T-cell (primary cell): ENCODE data around the gene MTHFS. TPM values are rescaled to one million over a fixed set of nuclear protein-coding genes. Genes with fewer than 3 reads are reported as not detected.

ENCODE experiments used
- ATAC-seq, 4 experiments: fragments of 200-7000 bp in 3 of 4; fragments of 150-1000 bp in 1 of 4; cut with Tn5 transposase; replicated peaks in 1 of 4; 1 replicate in 3 of 4; 2 replicates in 1 of 4; pipeline ENCODE4 v1.10.0; 2021; ENCODE audit warnings: moderate library complexity in 3 of 4, mild to moderate bottlenecking in 2 of 4, moderate number of reproducible peaks in 1 of 4
- CTCF ChIA-PET, 2 donors: fragments of 300-600 bp; sonication (Branson Sonifier 250); formaldehyde crosslinking; loops; one replicate each; lab custom pipeline; 2022; ENCODE audit warnings: antibody characterized with exemption in 2 of 2; lab: Charles Lee
- POLR2A ChIA-PET, 2 donors: fragments of 300-600 bp; sonication (Branson Sonifier 250); formaldehyde crosslinking; loops; one replicate each; lab custom pipeline; 2022; ENCODE audit warnings: antibody characterized with exemption in 2 of 2; lab: Charles Lee
- DNase-seq, 35 experiments: peaks; one replicate each; pipeline versions ENCODE4 v3.0.0 to v3.0.0-alpha.2; 2013 to 2023
- H3K27ac ChIP-seq: one replicate; pipeline ENCODE4 v1.5.1; 2013; ENCODE audit warnings: low read length
- H3K27me3 ChIP-seq, 2 experiments: replicated peaks in 1 of 2; 1 replicate in 1 of 2; 2 replicates in 1 of 2; pipeline versions ENCODE4 v1.6.1 to v1.7.0; 2013; ENCODE audit warnings: low read length in 1 of 2, mixed read lengths in 1 of 2; ENCODE audit not compliant: control insufficient read depth in 2 of 2, insufficient read depth in 2 of 2; ENCODE audit errors: extremely low read depth in 1 of 2
- H3K36me3 ChIP-seq, 2 donors: 1 replicate in 1 of 2; 2 replicates in 1 of 2; pipeline versions ENCODE4 v1.6.1 to v1.7.0; 2013; ENCODE audit warnings: low read length in 1 of 2; ENCODE audit not compliant: control insufficient read depth in 2 of 2, insufficient read depth in 1 of 2; ENCODE audit errors: extremely low read depth in 1 of 2
- H3K4me1 ChIP-seq, 2 experiments: 1 replicate in 1 of 2; 2 replicates in 1 of 2; pipeline versions ENCODE4 v1.6.1 to v1.7.0; 2013; ENCODE audit warnings: low read length in 2 of 2, mixed read lengths in 1 of 2; ENCODE audit not compliant: insufficient read depth in 2 of 2, control insufficient read depth in 1 of 2; ENCODE audit errors: extremely low read depth in 1 of 2
- H3K4me3 ChIP-seq, 2 donors: 1 replicate in 1 of 2; 2 replicates in 1 of 2; pipeline versions ENCODE4 v1.5.1 to v1.7.0; 2013; ENCODE audit warnings: mild to moderate bottlenecking in 2 of 2, low read length in 1 of 2, moderate library complexity in 1 of 2; ENCODE audit not compliant: control insufficient read depth in 1 of 2; ENCODE audit errors: extremely low read depth in 1 of 2
- H3K9me3 ChIP-seq: 2 replicates; pipeline ENCODE4 v1.7.0; 2013
- H3K27ac Mint-ChIP-seq, 2 donors: one replicate each; pipeline ENCODE4 v1.8.0; 2020 to 2021; ENCODE audit warnings: mild to moderate bottlenecking in 2 of 2, mixed read lengths in 2 of 2
- H3K27me3 Mint-ChIP-seq, 2 donors: one replicate each; pipeline ENCODE4 v1.8.0; 2021 to 2022; ENCODE audit warnings: mixed read lengths in 2 of 2
- H3K36me3 Mint-ChIP-seq: one replicate; pipeline ENCODE4 v1.8.0; 2021; ENCODE audit warnings: mixed read lengths
- H3K4me1 Mint-ChIP-seq, 3 donors: one replicate each; pipeline ENCODE4 v1.8.0; 2020 to 2022; ENCODE audit warnings: mixed read lengths in 3 of 3, mild to moderate bottlenecking in 1 of 3
- H3K4me3 Mint-ChIP-seq, 3 donors: one replicate each; pipeline ENCODE4 v1.8.0; 2020 to 2022; ENCODE audit warnings: mild to moderate bottlenecking in 3 of 3, mixed read lengths in 3 of 3, moderate library complexity in 3 of 3
- H3K9me3 Mint-ChIP-seq, 3 donors: one replicate each; pipeline ENCODE4 v1.8.0; 2020 to 2022; ENCODE audit warnings: mixed read lengths in 3 of 3
- WGBS: methylation state at CpG from one replicate; pipeline ENCODE4 v1.1.5; 2013; ENCODE audit warnings: missing lambda C conversion rate; ENCODE audit not compliant: insufficient coverage; 5-methylcytosine and 5-hydroxymethylcytosine counted together
- total RNA-seq, 35 experiments: library from RNA in 6 of 35; stranded (reverse) in 6 of 35; fragments of 120-200 nt in 1 of 35; gene quantifications; one replicate each; pipeline versions ENCODE4 v1.2.1 to v1.2.4 and lab custom pipeline; 2013 to 2026

Gene MTHFS
- total RNA-seq, 5 donors from 2014 or later (not counting 1 experiment from before 2014, with no cell fraction given): 13.2 to 31.6 (median 27.3) TPM

DNA sequence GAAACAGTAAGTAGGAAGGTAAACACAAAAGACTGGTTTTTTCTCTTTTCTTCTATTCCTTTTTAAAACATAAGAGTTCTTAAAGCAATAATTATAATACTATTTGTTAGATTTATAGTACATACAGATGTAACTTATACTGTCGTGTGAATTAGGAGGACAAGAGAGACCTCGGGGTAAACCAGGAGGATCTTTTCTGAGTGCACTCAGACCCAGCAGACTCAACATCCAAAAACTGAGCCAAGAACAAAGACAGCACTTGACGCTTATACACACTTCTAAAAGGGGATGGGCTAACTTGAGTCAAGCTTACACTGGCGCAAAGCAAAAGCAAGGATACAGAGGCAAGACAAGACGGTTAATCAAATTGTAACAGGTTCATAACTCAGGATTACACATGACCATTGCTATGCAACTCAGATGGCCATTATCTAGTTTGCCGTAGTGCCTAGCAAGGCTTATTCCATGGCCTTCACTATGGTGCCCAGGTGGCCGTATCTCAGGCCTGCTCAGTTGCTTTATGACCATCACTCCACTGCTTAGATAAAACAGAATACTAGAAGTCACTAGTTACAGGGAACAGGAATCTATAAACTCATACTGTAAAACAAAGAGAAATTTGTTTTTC is 18.6 kb downstream of the MTHFS start:
- H3K9me3 Mint-ChIP-seq: peaks cover 15 to 50% (median 31%) of the 10 kb centered on the region in 3 donors
- Histone ChIP-seq H3K36me3 (peaks cover 14 to 42% of the 10 kb centered on the region in 2 donors), H3K27ac (no peak overlapping the region), H3K27me3 (no peaks in the 10 kb centered on the region), H3K9me3 (peaks cover 22% of the 10 kb centered on the region), H3K4me3 (peak overlapping the region in 1 of 2 donors; percentile 1), H3K4me1 (no peaks in the 10 kb centered on the region)
- ChIA-PET CTCF (interaction anchor here in 1 of 2 donors (0.6 to 0.9 kb wide), 2 partner anchors 18 to 24 kb away, joined by 3 to 5 read pairs; no protein-coding TSS in a partner anchor), POLR2A (no interaction called here)
- H3K36me3 Mint-ChIP-seq: peaks cover 96% of the 10 kb centered on the region
- H3K4me1 Mint-ChIP-seq: peaks cover 17 to 24% (median 18%) of the 10 kb centered on the region in 3 donors
- ATAC-seq (no peak), DNase-seq (no peak)
- no peaks in the 10 kb centered on the region for H3K27me3 Mint-ChIP-seq
- H3K4me3 Mint-ChIP-seq: no peak overlapping the region
- 100% methylated on average over 4 of the region's 7 CpGs for WGBS
- no peak overlapping the region for H3K27ac Mint-ChIP-seq

DNA sequence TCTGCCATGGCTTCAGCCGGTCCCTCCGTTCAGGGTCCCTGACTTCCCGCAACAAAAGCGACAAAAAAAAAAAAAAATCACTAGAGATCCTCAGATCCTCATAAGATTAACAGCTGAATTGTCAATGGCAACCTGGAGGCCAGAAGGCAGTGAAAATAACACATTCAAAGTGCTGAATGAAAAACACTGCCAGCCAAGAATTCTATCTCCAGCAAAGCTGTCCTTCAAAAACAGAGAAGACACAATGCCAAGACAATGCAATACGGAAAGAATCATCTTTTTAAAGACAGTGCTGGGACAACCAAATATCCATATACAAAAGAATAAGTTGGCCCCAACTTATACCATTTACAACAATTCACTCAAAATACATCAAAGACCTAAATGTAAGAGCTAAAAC is 21.6 kb downstream of the MTHFS start:
- no peak overlapping the region for H3K4me3 ChIP-seq
- peaks cover 6 to 9% of the 10 kb centered on the region in 2 experiments for H3K4me1 ChIP-seq
- peaks cover 22% of the 10 kb centered on the region for H3K9me3 ChIP-seq
- 100% methylated on average over 5 of the region's 5 CpGs for WGBS
- H3K27me3 ChIP-seq: no peaks in the 10 kb centered on the region
- peaks cover 15 to 50% (median 31%) of the 10 kb centered on the region in 3 donors for H3K9me3 Mint-ChIP-seq
- peaks cover 15 to 24% of the 10 kb centered on the region in 2 donors for H3K36me3 ChIP-seq
- CTCF ChIA-PET: interaction anchor here (0.6 kb wide), 2 partner anchors 9 to 25 kb away, joined by 3 read pairs; no protein-coding TSS in a partner anchor
- no peaks in the 10 kb centered on the region for H3K27me3 Mint-ChIP-seq
- DNase-seq (no peak), ATAC-seq (no peak)
- peaks cover 90% of the 10 kb centered on the region for H3K36me3 Mint-ChIP-seq
- POLR2A ChIA-PET: interaction anchor here in 1 of 2 donors (0.6 kb wide), 1 partner anchor 74 kb away, joined by 3 read pairs; no protein-coding TSS in a partner anchor
- peaks cover 24 to 28% (median 27%) of the 10 kb centered on the region in 3 donors for H3K4me1 Mint-ChIP-seq
- no peak overlapping the region for H3K27ac Mint-ChIP-seq
- H3K27ac ChIP-seq: no peak overlapping the region
- H3K4me3 Mint-ChIP-seq: no peak overlapping the region

DNA sequence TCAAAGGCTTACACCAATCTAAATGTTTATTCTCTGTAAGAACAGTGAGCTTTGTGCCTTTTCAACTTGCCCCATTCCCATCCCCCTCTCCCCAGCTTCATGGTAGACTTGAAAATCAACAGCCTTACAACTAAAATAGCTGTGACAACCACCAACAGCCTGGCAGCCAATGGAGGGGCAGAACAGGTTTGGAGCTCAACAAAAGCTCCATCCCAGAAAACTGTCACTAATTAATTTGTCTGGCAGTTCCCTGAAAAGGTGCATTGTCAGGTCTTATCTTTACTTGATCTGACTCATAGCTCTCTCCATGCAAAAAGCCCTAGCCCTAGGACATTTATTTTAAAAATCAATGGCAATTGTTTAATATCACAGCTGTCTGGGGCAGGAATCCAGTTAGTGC is 22.6 kb downstream of the MTHFS start:
- Mint-ChIP-seq H3K27me3 (no peaks in the 10 kb centered on the region), H3K36me3 (peaks cover 82% of the 10 kb centered on the region), H3K4me3 (no peak overlapping the region), H3K4me1 (peaks cover 24 to 28% (median 27%) of the 10 kb centered on the region in 3 donors), H3K27ac (no peak overlapping the region), H3K9me3 (peaks cover 15 to 45% (median 26%) of the 10 kb centered on the region in 3 donors)
- ChIA-PET CTCF (interaction anchor here in 1 of 2 donors (2.2 kb wide), 1 partner anchor 21 kb away, joined by 6 read pairs; no protein-coding TSS in a partner anchor), POLR2A (no interaction called here)
- ATAC-seq: no peak
- Histone ChIP-seq H3K27ac (no peak overlapping the region), H3K4me3 (no peak overlapping the region), H3K36me3 (peaks cover 15 to 18% of the 10 kb centered on the region in 2 donors), H3K9me3 (peaks cover 20% of the 10 kb centered on the region), H3K4me1 (peaks cover 6 to 9% of the 10 kb centered on the region in 2 experiments), H3K27me3 (no peaks in the 10 kb centered on the region)
- DNase-seq: no peak

DNA sequence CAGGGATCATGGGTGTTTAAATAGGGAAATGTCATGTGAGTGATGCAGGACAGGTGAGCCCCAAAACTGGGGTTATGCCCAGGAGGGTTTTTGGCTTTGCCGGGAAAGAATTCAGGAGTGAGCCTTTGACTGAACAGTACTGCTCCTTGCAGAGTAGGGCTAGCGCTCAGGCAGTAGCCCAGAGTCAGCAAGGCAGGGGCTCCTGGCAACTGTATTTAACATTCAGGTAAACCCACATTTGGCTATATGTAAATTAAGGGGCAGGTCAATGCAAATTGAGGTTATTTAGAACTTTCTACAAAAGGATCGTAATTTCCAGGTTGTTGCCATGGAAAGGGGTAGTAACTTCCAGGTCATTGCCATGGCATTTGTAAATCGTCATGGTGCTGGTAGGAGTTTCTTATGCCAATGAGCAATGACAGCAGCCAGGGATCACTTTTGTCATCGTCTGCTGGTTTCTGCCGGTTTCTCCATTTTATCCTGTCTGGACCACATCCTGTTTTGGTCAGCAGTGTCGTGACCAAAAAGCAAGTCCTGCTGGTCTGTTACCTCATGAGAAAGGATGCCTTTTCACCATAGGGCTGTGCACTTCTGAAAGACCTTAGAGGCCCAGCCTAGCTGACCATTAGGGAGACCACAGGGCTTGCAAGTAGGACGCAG is 24.3 kb downstream of the MTHFS start:
- Histone ChIP-seq H3K9me3 (peaks cover 11% of the 10 kb centered on the region), H3K27me3 (no peaks in the 10 kb centered on the region), H3K27ac (no peak overlapping the region), H3K36me3 (peaks cover 15 to 16% of the 10 kb centered on the region in 2 donors), H3K4me1 (peaks cover 6 to 9% of the 10 kb centered on the region in 2 experiments), H3K4me3 (no peak overlapping the region)
- peaks cover 10 to 32% (median 16%) of the 10 kb centered on the region in 3 donors for H3K9me3 Mint-ChIP-seq
- ChIA-PET CTCF (interaction anchor here in 1 of 2 donors (1.1 to 2.2 kb wide), 2 partner anchors 19 kb away, joined by 4 to 6 read pairs; no protein-coding TSS in a partner anchor), POLR2A (no interaction called here)
- H3K27me3 Mint-ChIP-seq: no peaks in the 10 kb centered on the region
- peak in 29 of 35 experiments; percentile 5 to 63 (median 29) for DNase-seq
- WGBS: 57% methylated on average over 7 of the region's 8 CpGs
- peak overlapping the region; percentile 15 to 37 (median 22) for H3K4me3 Mint-ChIP-seq
- peak; percentile 34 to 91 (median 58) for ATAC-seq
- peaks cover 27 to 38% (median 34%) of the 10 kb centered on the region in 3 donors for H3K4me1 Mint-ChIP-seq
- peak overlapping the region; percentile 64 to 78 for H3K27ac Mint-ChIP-seq
- peaks cover 78% of the 10 kb centered on the region for H3K36me3 Mint-ChIP-seq

DNA sequence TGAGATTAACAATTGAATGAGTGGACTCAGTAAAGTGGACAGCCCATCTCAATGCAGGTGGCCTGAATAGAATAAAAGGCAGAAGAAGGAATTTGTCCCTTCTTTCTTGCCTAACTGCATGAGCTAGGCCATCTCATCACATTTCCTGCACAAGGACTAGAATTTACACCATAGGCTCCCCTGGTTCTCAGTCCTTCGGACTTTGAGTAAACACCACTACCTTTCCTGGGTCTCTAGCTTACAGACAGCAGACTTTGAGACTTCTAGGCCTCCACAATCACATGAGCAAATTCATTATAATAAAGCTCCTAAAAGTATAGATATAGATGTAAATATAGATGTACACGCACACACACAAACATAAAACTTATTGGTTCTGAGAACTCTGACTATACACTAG is 28.3 kb downstream of the MTHFS start:
- Histone ChIP-seq H3K4me1 (peaks cover 6 to 9% of the 10 kb centered on the region in 2 experiments), H3K27me3 (no peaks in the 10 kb centered on the region), H3K4me3 (no peak overlapping the region), H3K36me3 (peaks cover 9 to 25% of the 10 kb centered on the region in 2 donors), H3K9me3 (peaks cover under 1% of the 10 kb centered on the region), H3K27ac (no peak overlapping the region)
- Mint-ChIP-seq H3K4me3 (no peak overlapping the region), H3K4me1 (peaks cover 23 to 42% (median 34%) of the 10 kb centered on the region in 3 donors), H3K27me3 (no peaks in the 10 kb centered on the region), H3K36me3 (peaks cover 61% of the 10 kb centered on the region), H3K9me3 (peaks cover 0 to under 1% (median 0%) of the 10 kb centered on the region in 3 donors), H3K27ac (no peak overlapping the region)
- no peak for ATAC-seq
- no peak for DNase-seq
- WGBS: no CpG with 5 or more reads among the region's 2 CpGs
- ChIA-PET POLR2A (no interaction called here), CTCF (interaction anchor here in 1 of 2 donors (0.6 to 3.4 kb wide), 3 partner anchors 13 to 17 kb away, joined by 3 to 19 read pairs (median 3); no protein-coding TSS in a partner anchor)

GRCh38 chr15:79863886-79864285 is 32.9 kb downstream of the MTHFS start:
- Histone ChIP-seq H3K9me3 (no peaks in the 10 kb centered on the region), H3K27ac (no peak overlapping the region), H3K27me3 (no peaks in the 10 kb centered on the region), H3K36me3 (peaks cover 0 to 25% of the 10 kb centered on the region in 2 donors), H3K4me1 (no peaks in the 10 kb centered on the region), H3K4me3 (no peak overlapping the region)
- 96% methylated on average over 4 of the region's 6 CpGs for WGBS
- H3K9me3 Mint-ChIP-seq: no peaks in the 10 kb centered on the region
- H3K4me3 Mint-ChIP-seq: no peak overlapping the region
- POLR2A ChIA-PET: no interaction called here
- CTCF ChIA-PET: interaction anchor here in 1 of 2 donors (1.5 kb wide), 1 partner anchor 10 kb away, joined by 9 read pairs; no protein-coding TSS in a partner anchor
- H3K27ac Mint-ChIP-seq: no peak overlapping the region
- ATAC-seq: no peak
- peaks cover 13 to 39% (median 37%) of the 10 kb centered on the region in 3 donors for H3K4me1 Mint-ChIP-seq
- no peaks in the 10 kb centered on the region for H3K27me3 Mint-ChIP-seq
- DNase-seq: no peak
- peaks cover 58% of the 10 kb centered on the region for H3K36me3 Mint-ChIP-seq
